Endothelial cell of coronary artery (primary cell): Measurements from ENCODE around the gene ARAP2. TPM values are rescaled to one million over a fixed set of nuclear protein-coding genes. Genes with fewer than 3 reads are reported as not detected.

ENCODE experiments used
- total RNA-seq: library from RNA; depleted of rRNA; stranded (reverse); fragments of >200 nt; gene quantifications from 2 replicates; pipeline ENCODE4 v1.2.3, GENCODE V29; 2014

ARAP2 gene, protein sequence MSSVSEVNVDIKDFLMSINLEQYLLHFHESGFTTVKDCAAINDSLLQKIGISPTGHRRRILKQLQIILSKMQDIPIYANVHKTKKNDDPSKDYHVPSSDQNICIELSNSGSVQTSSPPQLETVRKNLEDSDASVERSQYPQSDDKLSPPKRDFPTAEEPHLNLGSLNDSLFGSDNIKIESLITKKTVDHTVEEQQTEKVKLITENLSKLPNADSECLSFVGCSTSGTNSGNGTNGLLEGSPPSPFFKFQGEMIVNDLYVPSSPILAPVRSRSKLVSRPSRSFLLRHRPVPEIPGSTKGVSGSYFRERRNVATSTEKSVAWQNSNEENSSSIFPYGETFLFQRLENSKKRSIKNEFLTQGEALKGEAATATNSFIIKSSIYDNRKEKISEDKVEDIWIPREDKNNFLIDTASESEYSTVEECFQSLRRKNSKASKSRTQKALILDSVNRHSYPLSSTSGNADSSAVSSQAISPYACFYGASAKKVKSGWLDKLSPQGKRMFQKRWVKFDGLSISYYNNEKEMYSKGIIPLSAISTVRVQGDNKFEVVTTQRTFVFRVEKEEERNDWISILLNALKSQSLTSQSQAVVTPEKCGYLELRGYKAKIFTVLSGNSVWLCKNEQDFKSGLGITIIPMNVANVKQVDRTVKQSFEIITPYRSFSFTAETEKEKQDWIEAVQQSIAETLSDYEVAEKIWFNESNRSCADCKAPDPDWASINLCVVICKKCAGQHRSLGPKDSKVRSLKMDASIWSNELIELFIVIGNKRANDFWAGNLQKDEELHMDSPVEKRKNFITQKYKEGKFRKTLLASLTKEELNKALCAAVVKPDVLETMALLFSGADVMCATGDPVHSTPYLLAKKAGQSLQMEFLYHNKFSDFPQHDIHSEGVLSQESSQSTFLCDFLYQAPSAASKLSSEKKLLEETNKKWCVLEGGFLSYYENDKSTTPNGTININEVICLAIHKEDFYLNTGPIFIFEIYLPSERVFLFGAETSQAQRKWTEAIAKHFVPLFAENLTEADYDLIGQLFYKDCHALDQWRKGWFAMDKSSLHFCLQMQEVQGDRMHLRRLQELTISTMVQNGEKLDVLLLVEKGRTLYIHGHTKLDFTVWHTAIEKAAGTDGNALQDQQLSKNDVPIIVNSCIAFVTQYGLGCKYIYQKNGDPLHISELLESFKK (N-terminal part only)
- 0.27 and 0.56 TPM in 2 replicates for total RNA-seq

DNA sequence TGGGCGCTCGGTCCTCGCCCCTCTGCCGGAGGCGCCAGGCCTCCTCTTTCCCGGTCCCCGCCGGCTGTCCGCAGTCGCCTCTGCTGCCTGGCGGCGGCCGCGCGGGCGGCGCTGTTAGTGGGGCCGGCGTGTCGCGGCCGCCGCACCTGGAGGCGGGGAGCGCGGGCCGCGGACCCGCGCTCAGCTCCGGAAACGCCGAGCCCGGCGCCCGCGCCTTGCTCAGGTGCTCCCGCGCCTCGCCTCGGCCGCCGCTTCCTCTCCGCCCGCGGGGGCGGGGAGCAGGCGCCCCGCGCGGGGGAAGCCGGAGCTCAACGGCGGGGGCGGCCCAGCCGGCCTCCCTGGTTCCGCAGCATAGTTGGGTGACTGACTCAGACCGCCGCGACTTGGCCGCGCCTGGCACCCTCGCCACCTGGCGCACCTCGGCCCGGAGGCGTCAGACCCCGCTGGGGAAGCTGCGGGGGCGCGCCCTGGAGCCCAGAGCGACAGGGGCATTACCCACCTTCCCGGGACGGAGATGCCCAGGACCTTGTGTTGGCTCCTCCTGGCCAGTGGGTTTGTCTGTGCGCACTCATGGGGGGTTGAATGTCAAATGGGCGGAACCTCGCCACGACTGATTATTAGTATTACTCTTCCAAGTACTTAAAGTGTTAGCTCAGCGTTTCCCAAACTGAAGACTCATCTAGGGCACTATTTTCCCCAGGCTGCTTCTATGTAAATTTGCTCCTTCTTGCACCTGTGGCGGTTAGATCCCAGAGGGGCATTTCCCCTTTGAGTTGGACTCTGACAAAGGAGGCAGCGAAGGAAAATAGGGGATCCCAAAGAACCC, at the start of gene ARAP2:
TSS of gene ARAP2 (minus strand) at position 258 of the 826 bp plus-strand sequence. CDS start 15,028 bp downstream, outside the sequence.

DNA sequence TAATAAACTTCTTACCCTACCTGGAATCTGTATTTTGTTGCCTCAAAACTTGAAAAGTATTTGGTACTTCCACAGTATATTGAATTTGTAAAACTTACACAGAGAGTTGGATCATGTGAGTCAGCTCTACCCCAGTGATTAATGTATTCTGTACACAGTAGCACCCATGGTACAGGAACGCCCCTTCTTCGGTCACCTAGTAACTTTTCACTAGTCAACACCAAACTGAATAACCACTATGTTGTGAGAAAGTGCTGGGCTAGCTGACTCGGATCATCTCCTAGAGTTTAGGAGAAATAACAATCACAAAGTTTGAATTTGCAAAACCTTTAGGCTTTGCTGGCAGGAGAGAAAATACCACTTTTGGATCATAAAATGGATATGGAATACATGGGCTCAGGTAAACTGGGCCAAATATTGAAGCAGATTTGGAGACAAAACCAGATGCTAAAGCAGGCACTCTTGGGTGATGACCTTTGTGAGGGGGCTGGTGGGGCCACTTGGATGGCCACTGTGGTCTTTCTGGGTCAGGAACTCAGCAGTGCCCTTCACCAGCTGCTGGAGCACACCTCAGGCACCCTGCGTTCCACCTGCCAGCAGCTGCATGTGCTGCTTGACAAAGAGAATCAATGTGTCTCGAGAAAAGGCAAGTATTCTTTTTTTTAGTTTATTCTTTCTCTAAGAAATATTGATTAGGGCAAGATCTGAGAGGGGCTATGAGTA, 37.2 kb upstream of the ARAP2 start, which contains the start of gene DTHD1:
TSS of gene DTHD1 (plus strand) at position 233 of the 723 bp plus-strand sequence. CDS start at position 376, 143 bp downstream.

Other genes with a start within 250 kb of the ARAP2 start
- gene DTHD1, start 37.1 kb upstream of the ARAP2 start, total RNA-seq = not detected in 2 replicates